HL-60 (cell line): ENCODE data around the gene ABCF3.

ENCODE experiments used
- DNase-seq, 2 experiments: peaks; one replicate each; pipeline ENCODE4 v3.0.0-alpha.2; 2010 to 2020; ENCODE audit warnings: low read depth in 1 of 2, low spot score in 1 of 2
- H3K27ac ChIP-seq: fragments of 250-450 bp; sonication (Bioruptor Pico); replicated peaks from 2 replicates; pipeline ENCODE4 v1.5.1; 2020; ENCODE audit warnings: mild to moderate bottlenecking, moderate library complexity
- H3K27me3 ChIP-seq: fragments of 250-450 bp; sonication (Bioruptor Pico); 2 replicates; pipeline ENCODE4 v1.5.1; 2021; ENCODE audit warnings: mild to moderate bottlenecking, moderate library complexity; ENCODE audit not compliant: insufficient read depth, poor library complexity, severe bottlenecking
- H3K4me3 ChIP-seq: replicated peaks from 2 replicates; pipeline ENCODE4 v1.5.1; 2011; ENCODE audit warnings: mild to moderate bottlenecking, control low read depth, low read length; ENCODE audit not compliant: insufficient read depth
- CTCF ChIP-seq: IDR thresholded peaks from one replicate; pipeline ENCODE4 v1.5.1; 2011; ENCODE audit warnings: low read length, control low read depth, inconsistent platforms; ENCODE audit not compliant: insufficient read depth
- GABPA ChIP-seq: IDR thresholded peaks from 2 replicates; pipeline ENCODE4 v1.6.1; 2012; ENCODE audit warnings: low read depth
- POLR2AphosphoS5 ChIP-seq: IDR thresholded peaks from 2 replicates; pipeline ENCODE4 v1.6.1; 2012; ENCODE audit warnings: low read depth
- REST ChIP-seq: IDR thresholded peaks from 2 replicates; pipeline ENCODE4 v1.6.1; 2012; ENCODE audit warnings: low read depth; ENCODE audit not compliant: insufficient replicate concordance
- SPI1 ChIP-seq: IDR thresholded peaks from 2 replicates; pipeline ENCODE4 v1.6.1; 2012; ENCODE audit warnings: low read depth, mild to moderate bottlenecking, borderline replicate concordance

ABCF3 gene

GRCh38 chr3:184185461-184186183 lies 377 bp upstream of the ABCF3 start:
- no peaks in the 10 kb centered on the region for H3K27me3 ChIP-seq
- TF ChIP-seq POLR2AphosphoS5 (peak; percentile 64), REST (no peak)

GRCh38 chr3:184186902-184187207 lies 856 bp downstream of the ABCF3 start:
- peak overlapping the region; percentile 87 for H3K4me3 ChIP-seq
- H3K27me3 ChIP-seq, result no peaks in the 10 kb centered on the region
- peak in 1 of 2 experiments; percentile 17 for DNase-seq
- H3K27ac ChIP-seq, result peak overlapping the region; percentile 73
- TF ChIP-seq GABPA, result no peak

More at GRCh38 chr3:184185461-184186183, 377 bp upstream of the ABCF3 start:
- Histone ChIP-seq H3K4me3 (peak overlapping the region; percentile 87), H3K27ac (peak overlapping the region; percentile 73)
- DNase-seq, result peak; percentile 97 to 99

GRCh38 chr3:184188080-184188479 lies 2.1 kb downstream of the ABCF3 start:
- no peaks in the 10 kb centered on the region for H3K27me3 ChIP-seq
- no peak overlapping the region for H3K4me3 ChIP-seq
- no peak for DNase-seq
- no peak overlapping the region for H3K27ac ChIP-seq
- no peak for TF ChIP-seq SPI1
- TF ChIP-seq CTCF, result no peak
- TF ChIP-seq POLR2AphosphoS5, result no peak
- no peak for TF ChIP-seq REST

- no peak for TF ChIP-seq POLR2AphosphoS5
- Histone ChIP-seq H3K27ac (no peak overlapping the region), H3K27me3 (no peaks in the 10 kb centered on the region), H3K4me3 (no peak overlapping the region)
- DNase-seq, result no peak
These were observed 3.4 kb downstream of the ABCF3 start for GRCh38 chr3:184189421-184189820.

- no peak overlapping the region for H3K27ac ChIP-seq
- H3K27me3 ChIP-seq, result no peaks in the 10 kb centered on the region
- no peak for TF ChIP-seq REST
- TF ChIP-seq POLR2AphosphoS5, result no peak
- no peak for TF ChIP-seq GABPA
- no peak for TF ChIP-seq SPI1
- TF ChIP-seq CTCF, result no peak
- DNase-seq, result no peak
- H3K4me3 ChIP-seq, result no peak overlapping the region
These were observed 6.9 kb downstream of the ABCF3 start for GRCh38 chr3:184192889-184193288.
